ENCODE measurements around the gene TVP23A.
"Not testable (repeated sequence)": the region's sequence is repeated elsewhere in the genome, so short reads cannot be mapped to it uniquely, and the experiment has no call there.

The TVP23A gene

GRCh38 chr16:10824111-10824893, 5.7 kb upstream of the TVP23A start:
- H3K4me1 Mint-ChIP-seq, result no peaks in the 10 kb centered on the region
- no peaks in the 10 kb centered on the region for H3K36me3 Mint-ChIP-seq
- no peak overlapping the region for H3K4me3 Mint-ChIP-seq
- no peaks in the 10 kb centered on the region for H3K9me3 Mint-ChIP-seq
- no peak overlapping the region for H3K27ac Mint-ChIP-seq
- H3K27me3 Mint-ChIP-seq, result peaks cover 3% of the 10 kb centered on the region

DNA sequence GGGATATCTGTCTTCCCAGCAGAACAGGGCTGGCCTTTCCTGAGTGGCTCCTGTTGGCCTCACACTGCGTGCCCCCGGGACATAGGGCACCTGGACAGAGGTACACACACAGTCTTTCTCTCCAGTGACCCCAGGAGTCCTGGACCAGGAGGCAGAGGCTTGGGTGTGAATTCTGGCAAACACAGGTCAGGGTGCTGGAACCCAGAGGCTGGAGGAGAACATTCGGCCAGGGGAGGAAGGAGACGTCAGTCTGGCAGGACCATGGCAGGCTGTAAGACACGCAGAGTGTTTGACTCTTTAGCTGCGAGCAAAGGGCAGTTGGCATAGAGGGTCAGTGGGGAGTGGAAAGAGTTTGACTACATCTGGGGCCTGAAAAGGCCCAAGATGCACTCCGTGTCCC, 4.1 kb upstream of the TVP23A start:
- Mint-ChIP-seq H3K27ac (no peak overlapping the region), H3K36me3 (no peaks in the 10 kb centered on the region), H3K27me3 (peaks cover 3% of the 10 kb centered on the region), H3K9me3 (no peaks in the 10 kb centered on the region), H3K4me3 (no peak overlapping the region), H3K4me1 (no peaks in the 10 kb centered on the region)

DNA sequence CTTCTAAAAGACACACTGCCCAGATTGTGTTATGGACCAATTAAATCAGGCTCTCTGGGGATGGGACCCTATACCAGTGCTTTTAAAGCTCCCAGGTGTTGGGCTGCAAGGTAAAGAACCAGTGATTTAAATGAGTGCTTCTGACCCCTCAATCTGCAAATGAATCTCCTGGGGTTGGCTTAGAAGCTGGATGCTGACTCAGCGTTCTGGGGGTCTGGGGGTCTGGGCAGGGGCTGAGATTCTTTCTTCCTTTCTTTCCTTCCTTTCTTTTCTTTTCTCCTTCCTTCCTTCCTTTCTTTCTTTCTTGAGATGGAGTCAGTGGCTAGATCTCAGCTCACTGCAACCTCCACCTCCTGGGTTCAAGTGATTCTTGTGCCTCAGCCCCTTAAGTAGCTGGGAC, 2.0 kb upstream of the TVP23A start:
- Mint-ChIP-seq H3K27me3 (peaks cover 5% of the 10 kb centered on the region), H3K36me3 (no peaks in the 10 kb centered on the region), H3K9me3 (no peaks in the 10 kb centered on the region), H3K27ac (no peak overlapping the region), H3K4me1 (no peaks in the 10 kb centered on the region), H3K4me3 (no peak overlapping the region)

DNA sequence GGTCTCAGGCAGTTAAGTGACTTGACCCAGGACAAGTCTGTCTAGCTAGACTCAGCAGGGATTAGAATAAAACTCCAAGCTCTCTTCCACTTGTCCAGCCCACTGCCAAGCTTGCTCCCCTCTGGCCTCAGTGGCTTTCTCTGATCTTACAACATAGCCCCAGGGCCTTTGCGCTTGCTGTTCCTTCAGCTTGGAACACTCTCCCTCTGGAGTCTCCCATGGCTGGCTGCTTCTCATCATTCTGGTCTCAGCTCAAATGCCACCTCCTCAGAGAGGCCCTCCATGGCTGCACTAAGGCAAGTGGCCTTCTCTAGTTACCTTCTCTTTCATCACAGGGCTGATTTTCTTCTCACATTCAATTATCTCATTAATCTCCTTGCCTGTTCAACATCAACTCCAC, 1.1 kb downstream of the TVP23A start:
- H3K4me3 Mint-ChIP-seq, result no peak overlapping the region
- H3K36me3 Mint-ChIP-seq, result no peaks in the 10 kb centered on the region
- no peak overlapping the region for H3K27ac Mint-ChIP-seq
- no peaks in the 10 kb centered on the region for H3K9me3 Mint-ChIP-seq
- no peaks in the 10 kb centered on the region for H3K4me1 Mint-ChIP-seq
- H3K27me3 Mint-ChIP-seq, result peaks cover 5% of the 10 kb centered on the region

GRCh38 chr16:10813099-10813455, 5.5 kb downstream of the TVP23A start:
- no peaks in the 10 kb centered on the region for H3K4me1 Mint-ChIP-seq
- H3K36me3 Mint-ChIP-seq, result peaks cover 3% of the 10 kb centered on the region
- H3K9me3 Mint-ChIP-seq, result no peaks in the 10 kb centered on the region
- no peak overlapping the region for H3K4me3 Mint-ChIP-seq
- H3K27ac Mint-ChIP-seq, result no peak overlapping the region
- peaks cover 5% of the 10 kb centered on the region for H3K27me3 Mint-ChIP-seq

DNA sequence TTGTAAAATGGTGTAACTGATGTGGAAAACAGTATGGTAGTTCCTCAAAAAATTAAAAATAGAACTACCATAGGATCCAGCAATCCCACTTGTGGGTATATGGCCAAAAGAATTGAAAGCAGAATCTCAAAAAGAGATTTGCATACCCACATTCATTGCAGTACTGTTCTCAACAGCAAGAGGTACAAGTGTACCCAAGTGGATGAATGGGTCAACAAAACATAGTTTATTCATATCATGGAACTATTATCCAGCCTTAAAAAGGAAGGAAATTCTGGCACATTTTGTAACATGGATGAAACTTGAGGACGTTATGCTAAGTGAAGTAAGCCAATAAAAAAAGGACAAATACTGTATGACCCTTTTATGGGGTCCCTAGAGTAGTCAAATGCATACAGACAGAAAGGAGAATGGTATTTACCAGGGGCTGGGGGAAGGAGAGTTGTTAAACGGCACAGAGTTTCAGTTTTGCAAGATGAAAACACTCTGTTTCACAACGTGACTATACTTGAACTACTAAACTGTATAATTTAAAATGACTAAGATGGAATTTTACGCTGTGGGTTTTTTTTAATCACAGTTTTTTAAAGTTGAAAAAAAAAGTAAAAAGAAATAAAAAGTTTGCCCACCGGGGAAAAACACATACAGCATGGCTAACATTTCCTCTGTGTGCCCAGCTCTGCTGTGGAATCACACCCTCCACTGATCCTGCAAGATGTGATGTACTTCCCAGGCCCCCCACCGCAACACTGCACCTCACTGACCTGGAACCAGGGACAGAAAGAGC, 6.1 kb downstream of the TVP23A start:
- Mint-ChIP-seq H3K9me3 (no peaks in the 10 kb centered on the region), H3K27ac (no peak overlapping the region), H3K4me1 (no peaks in the 10 kb centered on the region), H3K4me3 (no peak overlapping the region), H3K36me3 (peaks cover 3% of the 10 kb centered on the region), H3K27me3 (peaks cover under 1% of the 10 kb centered on the region)

DNA sequence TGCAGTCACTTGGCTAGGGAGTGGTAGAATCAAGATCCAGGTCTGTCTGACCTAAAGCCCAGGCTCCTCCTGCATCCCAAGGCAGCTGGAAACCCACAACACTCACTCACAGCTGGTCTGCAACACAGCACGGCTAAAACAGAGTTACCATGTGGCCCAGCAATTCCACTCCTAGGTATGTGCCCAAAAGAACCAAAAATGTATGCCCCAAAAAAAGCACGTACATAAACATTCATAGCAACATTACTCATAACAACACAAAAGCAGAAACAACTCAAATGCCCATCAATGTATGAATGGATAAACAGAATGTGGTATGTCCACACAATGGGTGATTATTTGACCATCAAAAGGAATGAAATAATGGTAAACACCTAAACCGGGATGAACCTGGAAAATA, 8.9 kb downstream of the TVP23A start:
- no peak overlapping the region for H3K27ac Mint-ChIP-seq

GRCh38 chr16:10808850-10809249, 9.7 kb downstream of the TVP23A start:
- H3K27ac Mint-ChIP-seq, result no peak overlapping the region
- peaks cover 3% of the 10 kb centered on the region for H3K36me3 Mint-ChIP-seq
- no peak overlapping the region for H3K4me3 Mint-ChIP-seq
- H3K9me3 Mint-ChIP-seq, result no peaks in the 10 kb centered on the region
- no peaks in the 10 kb centered on the region for H3K4me1 Mint-ChIP-seq
- H3K27me3 Mint-ChIP-seq, result peaks cover 1% of the 10 kb centered on the region

More for the DNA sequence above, 8.9 kb downstream of the TVP23A start:
- Mint-ChIP-seq H3K27me3 (peaks cover under 1% of the 10 kb centered on the region), H3K36me3 (peaks cover 3% of the 10 kb centered on the region), H3K4me3 (no peak overlapping the region), H3K4me1 (no peaks in the 10 kb centered on the region), H3K9me3 (no peaks in the 10 kb centered on the region)

DNA sequence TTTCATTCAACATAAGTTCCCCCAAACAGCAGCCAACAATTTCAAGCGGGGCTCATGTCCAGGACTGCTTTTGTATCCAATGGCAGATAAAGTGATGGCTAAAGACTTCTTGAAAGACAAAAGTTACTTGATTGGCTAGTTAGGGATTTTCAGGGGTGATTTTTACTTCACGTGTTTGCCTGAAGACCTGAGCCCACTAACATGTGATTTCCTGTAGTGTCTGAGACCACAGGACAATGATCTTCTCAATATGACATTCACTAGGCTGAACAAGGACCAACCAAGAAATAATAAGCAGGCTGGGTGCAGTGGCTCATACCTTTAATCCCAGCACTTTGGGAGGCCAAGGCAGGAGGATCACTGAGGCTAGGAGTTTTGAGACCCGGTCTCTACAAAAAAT, 10.4 kb downstream of the TVP23A start:
- no peak overlapping the region for H3K27ac Mint-ChIP-seq
- H3K4me1 Mint-ChIP-seq, result no peaks in the 10 kb centered on the region
- peaks cover 3% of the 10 kb centered on the region for H3K36me3 Mint-ChIP-seq
- no peaks in the 10 kb centered on the region for H3K9me3 Mint-ChIP-seq
- H3K27me3 Mint-ChIP-seq, result peaks cover 1% of the 10 kb centered on the region
- H3K4me3 Mint-ChIP-seq, result no peak overlapping the region

DNA sequence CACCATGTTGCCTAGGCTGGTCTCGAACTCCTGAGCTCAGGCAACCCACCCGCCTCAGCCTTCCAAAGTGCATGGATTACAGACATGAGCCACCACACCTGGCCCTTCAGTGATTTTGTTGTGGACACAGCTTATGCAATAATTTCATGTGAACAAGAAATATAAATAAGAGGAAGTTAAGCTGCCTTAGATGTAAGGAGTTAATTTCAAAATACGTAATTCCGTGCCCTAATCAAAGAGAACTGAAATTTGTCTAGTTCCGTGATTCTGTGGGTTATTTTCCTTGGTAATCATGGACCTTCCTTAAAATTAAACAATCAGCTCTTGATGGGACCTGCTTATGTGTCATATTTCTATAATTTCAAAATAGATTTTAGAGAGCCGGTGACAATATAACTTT, 11.9 kb downstream of the TVP23A start:
- no peak overlapping the region for H3K4me3 Mint-ChIP-seq
- H3K4me1 Mint-ChIP-seq, result no peaks in the 10 kb centered on the region

DNA sequence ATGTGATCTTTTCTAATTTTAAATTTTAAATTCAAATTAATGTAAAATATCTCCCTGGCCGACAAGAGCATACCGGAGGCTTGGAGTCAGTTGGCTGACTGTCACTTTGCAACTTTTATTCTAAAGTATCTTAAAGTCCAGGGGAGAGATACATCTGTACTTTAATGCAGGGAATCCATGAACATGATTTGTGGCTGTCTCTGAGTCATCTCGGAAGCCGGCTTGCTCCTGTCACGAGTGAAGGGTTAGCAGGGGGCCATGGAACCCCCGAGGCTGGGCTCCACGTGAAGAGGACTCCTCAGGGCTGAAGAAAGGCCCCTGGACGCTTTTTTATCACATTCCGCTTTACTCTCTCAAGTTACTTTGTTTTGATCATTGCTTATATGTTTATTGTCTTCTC, 13.3 kb downstream of the TVP23A start:
- Mint-ChIP-seq H3K27me3 (peaks cover 1% of the 10 kb centered on the region), H3K36me3 (no peaks in the 10 kb centered on the region), H3K9me3 (no peaks in the 10 kb centered on the region), H3K27ac (no peak overlapping the region), H3K4me1 (no peaks in the 10 kb centered on the region), H3K4me3 (no peak overlapping the region)

More for the DNA sequence above, 11.9 kb downstream of the TVP23A start:
- Mint-ChIP-seq H3K27me3 (peaks cover 1% of the 10 kb centered on the region), H3K36me3 (peaks cover 3% of the 10 kb centered on the region), H3K27ac (no peak overlapping the region), H3K9me3 (no peaks in the 10 kb centered on the region)

GRCh38 chr16:10799736-10800135, 18.9 kb downstream of the TVP23A start:
- H3K4me3 Mint-ChIP-seq, result no peak overlapping the region
- no peak overlapping the region for H3K27ac Mint-ChIP-seq
- H3K4me1 Mint-ChIP-seq, result no peaks in the 10 kb centered on the region
- peaks cover under 1% of the 10 kb centered on the region for H3K27me3 Mint-ChIP-seq
- no peaks in the 10 kb centered on the region for H3K36me3 Mint-ChIP-seq
- no peaks in the 10 kb centered on the region for H3K9me3 Mint-ChIP-seq

DNA sequence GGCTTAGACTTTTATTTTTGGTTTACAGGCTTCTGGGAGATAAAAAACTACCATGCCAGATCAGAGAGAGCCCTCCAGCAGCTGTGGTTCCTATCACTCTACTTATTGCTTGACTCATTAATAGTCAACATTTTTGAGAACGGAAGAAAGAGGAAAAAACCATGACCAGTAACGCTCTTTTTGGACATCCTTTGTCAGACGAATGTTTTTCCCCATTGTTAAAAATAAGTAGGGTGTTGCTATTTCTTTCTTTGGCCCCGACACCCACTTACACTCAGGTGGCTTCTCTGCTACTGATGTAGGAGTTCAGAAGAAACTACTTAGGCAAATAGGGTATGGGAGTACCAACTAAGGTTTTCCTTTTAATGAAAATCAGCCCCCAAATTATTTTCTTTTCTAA, 27.5 kb downstream of the TVP23A start:
- no peaks in the 10 kb centered on the region for H3K27me3 Mint-ChIP-seq
- no peak overlapping the region for H3K4me3 Mint-ChIP-seq
- H3K36me3 Mint-ChIP-seq, result no peaks in the 10 kb centered on the region

DNA sequence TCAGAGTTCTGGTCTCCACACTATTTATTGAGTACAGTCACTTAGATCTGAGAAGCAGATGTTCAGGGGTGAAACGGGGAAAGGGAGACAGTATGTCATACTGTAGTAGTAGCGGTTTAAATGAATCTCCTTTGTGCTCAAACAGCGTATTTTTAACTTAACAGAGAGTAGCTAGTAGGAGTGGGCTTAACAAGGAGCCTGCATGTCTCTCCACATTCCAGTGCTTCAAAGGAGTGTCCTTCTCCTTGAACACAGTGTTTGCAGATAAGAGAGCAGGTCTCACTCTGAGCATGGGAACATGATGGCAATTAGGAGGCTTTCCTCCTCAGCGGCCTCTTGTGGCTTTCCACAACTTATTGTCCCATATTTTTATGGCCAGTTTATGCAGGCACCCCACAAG, 30.0 kb downstream of the TVP23A start:
- not testable (repeated sequence) for H3K4me3 Mint-ChIP-seq, H3K36me3 Mint-ChIP-seq, H3K4me1 Mint-ChIP-seq, H3K27me3 Mint-ChIP-seq, H3K9me3 Mint-ChIP-seq, H3K27ac Mint-ChIP-seq

More for the DNA sequence above, 27.5 kb downstream of the TVP23A start:
- Mint-ChIP-seq H3K27ac (no peak overlapping the region), H3K9me3 (no peaks in the 10 kb centered on the region), H3K4me1 (no peaks in the 10 kb centered on the region)

GRCh38 chr16:10787304-10787703, 31.3 kb downstream of the TVP23A start:
- H3K27me3 Mint-ChIP-seq, result no peaks in the 10 kb centered on the region
- H3K36me3 Mint-ChIP-seq, result no peaks in the 10 kb centered on the region
- H3K4me3 Mint-ChIP-seq, result no peak overlapping the region
- no peaks in the 10 kb centered on the region for H3K4me1 Mint-ChIP-seq
- H3K27ac Mint-ChIP-seq, result no peak overlapping the region
- H3K9me3 Mint-ChIP-seq, result no peaks in the 10 kb centered on the region

GRCh38 chr16:10782628-10783027, 36.0 kb downstream of the TVP23A start:
- Mint-ChIP-seq H3K27ac (no peak overlapping the region), H3K4me3 (no peak overlapping the region), H3K9me3 (no peaks in the 10 kb centered on the region), H3K36me3 (no peaks in the 10 kb centered on the region), H3K27me3 (no peaks in the 10 kb centered on the region), H3K4me1 (no peaks in the 10 kb centered on the region)
